ENCODE measurements around the gene SMIM24. TPM values are rescaled to one million over a fixed set of nuclear protein-coding genes. Genes with fewer than 3 reads are reported as not detected.

SMIM24 gene
- total and polyA plus RNA-seq, 9 of the 15 experiments (the other 6 are each of a cell fraction or from before 2014, with no cell fraction given) = 0.45 to 12.3 (median 1.4) TPM; not detected in 1

- no peak for TF ChIP-seq POLR2AphosphoS5 (IDR thresholded peaks at IDR 0.05; ENCODE audit: control insufficient read depth, insufficient read depth, low read depth, low read length)
- TF ChIP-seq NEUROD1 (IDR thresholded peaks at IDR 0.05; ENCODE audit: borderline replicate concordance, low read depth, low read length, partially characterized antibody) = no peak
- no peak for TF ChIP-seq GATAD2B (IDR thresholded peaks at IDR 0.05; ENCODE audit: borderline replicate concordance)
- no peak for TF ChIP-seq ZNF174 (CRISPR knock-in tag; IDR thresholded peaks at IDR 0.05)
- TF ChIP-seq PTRF (tag; IDR thresholded peaks at IDR 0.05) = no peak
- no peak for TF ChIP-seq ZBTB26 (CRISPR knock-in tag; IDR thresholded peaks at IDR 0.05)
- TF ChIP-seq HDGF (IDR thresholded peaks at IDR 0.05) = no peak
- TF ChIP-seq TFAP4 (CRISPR knock-in tag; IDR thresholded peaks at IDR 0.05; ENCODE audit: borderline replicate concordance) = no peak
- TF ChIP-seq MAFF (IDR thresholded peaks at IDR 0.05; ENCODE audit: low read length) = peak; percentile 63
- no peak for TF ChIP-seq DDX20 (tag; IDR thresholded peaks at IDR 0.05; ENCODE audit: low read depth)
- no peak for TF ChIP-seq ZNF57 (CRISPR knock-in tag; IDR thresholded peaks at IDR 0.05)
- no peak; the same call in 1 of the 2 replicates for TF ChIP-seq VEZF1 (CRISPR knock-in tag; IDR thresholded peaks at IDR 0.05)
- no peak for TF ChIP-seq E2F4 (CRISPR knock-in tag; IDR thresholded peaks at IDR 0.05; ENCODE audit: low read depth)
- TF ChIP-seq SIRT6 (IDR thresholded peaks at IDR 0.05; ENCODE audit: low read depth, low read length) = no peak
- no peak for TF ChIP-seq ZNF212 (CRISPR knock-in tag; IDR thresholded peaks at IDR 0.05)
- no peak for TF ChIP-seq ZNF444 (CRISPR knock-in tag; IDR thresholded peaks at IDR 0.05)
- TF ChIP-seq SMARCB1 (IDR thresholded peaks at IDR 0.05; ENCODE audit: insufficient read length, low read depth) = no peak
- no peak for TF ChIP-seq RFX5 (IDR thresholded peaks at IDR 0.05; ENCODE audit: low read depth, low read length)
- TF ChIP-seq ZC3H8 (IDR thresholded peaks at IDR 0.05) = no peak
- TF ChIP-seq JUND (IDR thresholded peaks at IDR 0.05; ENCODE audit: borderline replicate concordance, low read depth, low read length) = peak; percentile 13; the same call in 1 of the 2 replicates
- TF ChIP-seq JUND (tag; IDR thresholded peaks at IDR 0.05; ENCODE audit: borderline replicate concordance, low read depth, low read length) = no peak
Observed at GRCh38 chr19:3521104-3521445, 40.8 kb upstream of the SMIM24 start (continued).
